GM11168 (cell line): ENCODE measurements around the gene KRTAP10-8.
"Not testable (repeated sequence)": the region's sequence is repeated elsewhere in the genome, so short reads cannot be mapped to it uniquely, and the experiment has no call there.

ENCODE experiments used
- in situ Hi-C: fragments of 300-500 bp; cut with MboI; formaldehyde crosslinking; loops from one replicate; pipeline ENCODE4 v1.12.0; 2022; ENCODE audit warnings: low sequenced_read_pairs; ENCODE audit not compliant: unreplicated experiment

KRTAP10-8 gene

DNA sequence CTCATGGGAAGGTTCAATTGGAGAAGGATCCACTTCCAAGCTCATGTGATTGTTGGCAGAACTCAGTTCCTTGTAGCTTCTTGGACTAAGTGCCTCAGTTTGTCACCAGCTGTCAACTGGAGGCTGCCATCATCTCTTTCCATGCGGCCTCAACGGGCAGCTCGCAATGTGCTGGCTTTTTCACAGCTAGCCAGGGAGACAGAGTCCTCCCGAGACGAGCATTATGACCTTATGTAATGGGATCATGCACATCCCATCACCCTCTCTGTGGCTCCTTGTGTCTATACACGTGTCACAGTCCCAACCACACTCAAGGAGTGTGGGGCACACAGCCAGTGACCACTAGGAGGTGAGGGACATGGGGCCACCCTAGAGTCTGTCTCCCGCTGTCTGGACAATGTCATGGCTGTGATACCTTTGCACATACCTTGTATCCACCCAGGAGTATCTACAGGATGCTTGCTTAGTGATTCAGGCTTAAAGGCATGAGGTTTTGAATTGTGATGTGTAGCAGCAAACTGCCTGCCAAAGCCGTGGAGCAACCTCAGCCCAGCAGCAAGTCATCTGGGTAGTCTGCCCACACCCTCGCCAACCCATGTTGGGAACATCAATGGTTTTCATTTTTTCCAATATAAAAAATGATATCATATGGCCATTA lies 15.7 kb upstream of the KRTAP10-8 start:
- in situ Hi-C loops = no loop called here

DNA sequence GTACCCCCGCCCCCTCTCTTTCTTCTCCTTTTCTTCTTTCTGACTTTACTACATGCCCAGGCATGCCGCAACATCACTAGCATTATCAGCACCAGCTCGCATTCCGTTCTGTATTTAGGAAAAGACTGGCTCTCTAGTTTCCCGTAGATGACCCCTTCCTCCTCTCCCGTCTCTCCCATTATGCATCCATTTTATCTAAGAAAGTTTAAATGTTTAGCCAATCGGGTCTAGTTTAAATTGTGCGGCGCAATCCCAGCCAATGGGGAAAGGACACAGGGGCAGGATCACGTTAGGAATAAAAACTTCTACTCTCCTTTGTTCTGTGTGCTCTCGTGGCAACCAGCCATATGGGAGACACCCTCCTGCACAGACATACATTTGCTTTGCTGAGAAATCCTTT lies 13.8 kb upstream of the KRTAP10-8 start:
- in situ Hi-C loops = no loop called here

DNA sequence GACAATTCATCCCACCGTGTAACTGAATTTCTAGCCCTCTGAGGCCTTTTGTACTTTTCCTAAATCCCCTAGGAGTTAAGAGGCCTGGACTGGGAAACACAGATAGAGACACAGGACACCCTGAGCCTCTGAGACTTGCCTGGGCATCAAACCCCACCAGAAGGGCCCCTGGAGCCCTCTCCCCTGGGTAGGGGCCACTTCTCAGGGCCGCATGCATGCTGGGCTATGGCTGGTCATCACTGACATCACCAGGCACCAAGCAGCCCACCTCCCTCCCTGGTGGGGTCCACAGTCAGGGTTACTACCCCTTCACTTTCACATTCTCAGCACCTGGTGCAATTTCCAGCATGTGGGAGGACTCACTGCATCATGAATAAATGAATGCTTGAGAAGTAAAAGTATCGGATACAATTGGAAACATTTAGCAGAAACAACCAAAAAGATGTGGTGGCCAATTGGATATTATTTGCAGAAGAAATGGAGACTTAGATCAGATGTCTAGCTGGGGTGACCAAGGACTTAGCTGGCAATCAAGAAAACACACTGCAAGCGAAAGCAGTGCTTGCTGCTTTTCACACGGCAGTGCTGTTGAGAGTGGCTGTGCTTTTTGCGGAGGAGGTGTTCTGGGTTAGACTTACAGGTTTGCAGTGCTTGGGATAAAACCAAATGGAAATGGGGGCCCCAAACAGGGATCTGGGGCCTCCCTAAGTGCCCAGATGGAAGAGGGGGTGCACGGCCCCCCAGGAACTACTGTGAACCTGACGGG lies 12.4 kb upstream of the KRTAP10-8 start:
- in situ Hi-C loops = no loop called here

DNA sequence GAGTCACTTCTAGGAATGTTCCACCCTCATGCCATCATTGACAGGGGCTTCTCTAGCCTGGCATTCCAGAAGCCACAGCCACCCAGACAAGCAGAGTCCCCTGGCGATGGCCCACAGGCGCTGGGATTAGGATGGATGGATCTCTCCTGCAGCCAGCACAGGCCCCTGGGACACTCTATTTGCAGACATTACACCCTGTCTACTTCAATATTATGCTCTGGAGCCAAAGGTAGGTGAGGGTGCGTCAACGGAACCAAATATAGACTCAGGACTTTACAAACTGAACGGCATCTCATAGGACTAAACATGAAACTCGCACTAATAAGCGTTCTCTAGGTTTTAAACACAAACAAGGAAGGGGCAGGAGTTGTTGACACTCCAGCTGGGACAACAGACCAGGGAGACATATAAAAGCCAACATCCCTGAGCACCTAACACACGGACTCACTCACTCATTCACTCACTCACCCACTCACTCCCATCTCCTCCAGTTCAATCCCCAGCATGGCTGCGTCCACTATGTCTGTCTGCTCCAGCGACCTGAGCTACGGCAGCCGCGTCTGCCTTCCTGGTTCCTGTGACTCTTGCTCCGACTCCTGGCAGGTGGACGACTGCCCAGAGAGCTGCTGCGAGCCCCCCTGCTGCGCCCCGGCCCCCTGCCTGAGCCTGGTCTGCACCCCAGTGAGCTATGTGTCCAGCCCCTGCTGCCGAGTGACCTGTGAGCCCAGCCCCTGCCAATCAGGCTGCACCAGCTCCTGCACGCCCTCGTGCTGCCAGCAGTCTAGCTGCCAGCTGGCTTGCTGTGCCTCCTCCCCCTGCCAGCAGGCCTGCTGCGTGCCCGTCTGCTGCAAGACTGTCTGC lies 11.5 kb upstream of the KRTAP10-8 start, which contains the start of gene KRTAP10-7:
Gene KRTAP10-7, plus strand, starts transcription at position 480 of the 861 bp plus-strand sequence. Its CDS starts 25 bp downstream, at position 505.
- in situ Hi-C loops = not testable (repeated sequence)

DNA sequence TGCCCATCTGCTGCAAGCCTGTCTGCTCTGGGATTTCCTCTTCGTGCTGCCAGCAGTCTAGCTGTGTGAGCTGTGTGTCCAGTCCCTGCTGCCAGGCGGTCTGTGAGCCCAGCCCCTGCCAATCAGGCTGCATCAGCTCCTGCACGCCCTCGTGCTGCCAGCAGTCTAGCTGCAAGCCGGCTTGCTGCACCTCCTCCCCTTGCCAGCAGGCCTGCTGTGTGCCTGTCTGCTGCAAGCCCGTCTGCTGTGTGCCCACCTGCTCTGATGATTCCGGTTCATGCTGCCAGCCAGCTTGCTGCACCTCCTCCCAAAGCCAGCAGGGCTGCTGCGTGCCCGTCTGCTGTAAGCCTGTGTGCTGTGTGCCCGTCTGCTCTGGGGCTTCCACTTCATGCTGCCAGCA lies 10.8 kb upstream of the KRTAP10-8 start:
- in situ Hi-C loops = not testable (repeated sequence)

DNA sequence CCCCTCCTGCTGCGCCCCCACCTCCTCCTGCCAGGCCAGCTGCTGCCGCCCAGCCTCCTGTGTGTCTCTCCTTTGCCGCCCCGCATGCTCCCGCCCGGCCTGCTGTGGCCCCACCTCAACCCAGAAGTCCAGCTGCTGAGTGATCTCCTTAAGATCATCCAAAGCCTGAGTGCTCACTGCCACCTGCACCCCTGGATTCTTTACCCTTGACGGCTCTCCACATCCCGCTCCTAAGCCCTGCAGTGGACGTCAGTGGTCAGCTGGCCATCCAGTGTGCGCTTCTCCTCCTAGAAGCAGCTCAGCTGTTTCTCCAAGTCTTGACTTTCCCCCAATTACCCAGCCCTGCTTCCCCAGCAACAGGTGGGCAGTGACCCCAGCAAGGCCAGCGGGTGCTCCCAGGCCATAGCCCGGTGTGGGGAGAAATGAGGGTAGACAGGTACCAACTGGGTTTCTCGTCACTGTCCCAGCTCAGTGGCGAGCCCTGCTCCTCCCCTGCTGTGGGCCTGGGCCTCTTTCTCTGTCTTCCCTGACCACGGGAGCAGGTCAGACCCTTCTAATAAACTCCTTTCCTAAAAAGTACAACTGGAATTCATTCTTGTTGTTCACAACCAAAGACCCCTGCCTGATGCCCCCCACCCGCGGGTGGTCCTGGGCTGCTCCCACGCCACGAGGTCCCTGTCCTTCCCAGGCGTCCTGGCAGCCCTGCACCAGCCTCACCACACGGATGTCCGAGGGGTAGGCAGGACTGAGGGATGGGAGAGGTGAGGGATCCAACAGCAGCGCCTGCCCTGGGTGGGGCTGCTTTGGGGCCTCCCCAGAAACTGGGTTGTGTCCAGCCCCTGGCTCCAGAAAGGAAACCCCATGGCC lies 10.1 kb upstream of the KRTAP10-8 start:
- in situ Hi-C loops = no loop called here

DNA sequence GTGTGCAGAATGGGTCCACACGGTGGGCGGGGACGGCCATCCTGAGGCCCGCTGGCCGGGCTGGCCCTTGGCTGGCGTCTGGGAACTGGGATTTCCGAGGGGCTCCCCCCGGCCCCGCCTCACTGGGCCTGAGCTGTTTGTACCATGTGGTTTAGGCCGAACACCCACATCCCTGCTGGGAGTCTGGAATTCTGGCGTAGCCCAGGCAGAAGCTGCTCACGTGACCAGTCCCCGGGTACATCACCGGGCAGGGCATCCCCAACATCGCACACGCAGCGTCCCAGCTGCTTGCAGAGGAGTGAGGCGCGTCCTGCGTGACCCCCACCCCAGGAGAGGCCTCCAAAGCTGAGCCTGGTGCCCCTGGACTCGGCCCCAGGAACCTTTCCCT lies 9.4 kb upstream of the KRTAP10-8 start:
- in situ Hi-C loops = no loop called here

DNA sequence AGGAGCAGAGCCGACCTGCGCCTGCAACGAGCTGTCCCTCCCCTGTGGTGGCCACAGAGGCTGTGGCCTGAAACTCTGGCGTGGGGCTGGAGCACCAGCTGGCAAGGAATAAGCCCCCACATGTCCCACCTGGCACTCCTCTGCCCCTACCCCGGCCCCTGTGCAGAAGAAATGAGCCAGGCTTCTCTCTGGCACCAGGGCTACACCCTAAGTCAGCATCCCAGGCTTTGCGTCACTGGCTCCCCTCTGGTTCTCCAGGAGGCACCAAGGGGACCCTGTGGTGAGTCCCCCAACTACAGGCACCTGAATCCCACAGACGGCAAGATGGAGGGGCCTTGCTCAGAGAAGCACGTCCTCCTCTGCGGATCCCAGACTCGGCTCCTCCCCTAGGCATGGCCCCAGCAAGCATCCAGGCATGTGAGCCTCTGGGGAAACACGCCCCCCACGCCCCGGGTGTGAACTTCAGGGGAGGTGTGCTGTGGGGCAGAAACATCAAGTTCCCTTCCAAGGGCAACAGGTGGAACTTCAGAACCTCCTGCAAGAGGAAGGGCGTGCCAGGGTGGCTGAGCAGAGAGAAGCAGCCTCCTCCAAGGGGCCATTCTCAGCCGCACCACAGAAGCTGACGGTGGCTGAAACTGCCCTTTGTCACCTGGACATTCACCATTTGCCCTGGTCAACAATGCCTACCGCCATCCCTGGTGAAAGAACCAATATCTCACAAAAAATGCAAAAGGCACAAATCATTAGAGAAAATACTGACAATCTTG lies 8.6 kb upstream of the KRTAP10-8 start:
- in situ Hi-C loops = no loop called here

DNA sequence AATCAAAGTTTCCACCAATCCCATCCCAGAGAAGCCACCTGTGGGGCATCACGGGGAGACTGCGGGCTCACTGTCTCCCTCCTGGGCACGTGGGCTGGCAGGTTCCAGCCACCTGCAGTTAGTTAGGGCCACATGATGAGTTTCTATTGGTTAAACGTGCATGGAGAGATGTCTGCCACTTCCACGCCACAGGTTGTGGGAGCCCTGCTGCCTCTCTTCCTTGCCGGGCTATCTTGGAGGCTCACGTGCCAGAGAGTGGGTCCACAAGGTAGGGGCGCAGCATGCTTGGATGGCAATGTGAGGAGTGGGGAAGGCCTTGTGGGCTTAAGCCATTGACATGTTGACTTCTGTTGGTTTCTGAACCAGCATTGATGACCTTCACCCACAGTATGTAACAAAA lies 8.0 kb upstream of the KRTAP10-8 start:
- in situ Hi-C loops = no loop called here

DNA sequence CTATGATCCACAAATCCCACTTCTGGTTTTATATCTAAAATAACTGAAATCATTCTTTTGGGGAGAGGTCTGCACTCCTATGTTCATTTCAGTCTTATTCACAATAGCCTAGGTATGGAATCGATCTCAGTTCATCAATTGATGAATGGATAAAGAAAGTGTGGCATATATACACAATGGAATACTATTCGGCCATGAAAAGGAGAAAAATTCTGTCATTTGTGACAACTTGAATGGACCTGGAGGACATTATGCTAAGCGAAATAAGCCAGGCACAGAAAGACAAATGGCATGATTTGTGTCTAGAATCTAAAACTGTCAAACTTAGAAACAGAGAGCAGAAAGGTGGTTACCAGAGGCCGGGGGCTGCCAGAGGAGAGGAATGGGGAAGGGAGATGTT lies 5.4 kb upstream of the KRTAP10-8 start:
- in situ Hi-C loops = no loop called here

DNA sequence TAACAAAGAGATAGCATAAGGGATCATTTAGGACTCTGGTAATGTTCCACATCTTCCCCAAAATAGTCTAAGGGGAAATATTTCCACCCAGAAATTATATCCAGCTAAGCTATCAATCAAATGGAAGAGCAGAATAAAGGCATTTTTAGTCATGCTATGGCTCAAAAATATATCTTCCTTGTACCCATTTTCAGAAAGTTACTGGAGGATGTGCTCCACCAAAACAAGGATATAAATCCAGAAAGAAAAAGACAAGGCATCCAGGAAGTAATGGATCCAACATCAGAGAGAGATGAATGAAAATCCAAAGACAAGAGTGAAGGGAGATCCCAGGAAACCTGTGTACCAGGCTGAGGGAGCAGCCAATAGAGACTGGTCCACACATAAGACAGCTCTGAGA lies 2.7 kb upstream of the KRTAP10-8 start:
- in situ Hi-C loops = no loop called here

DNA sequence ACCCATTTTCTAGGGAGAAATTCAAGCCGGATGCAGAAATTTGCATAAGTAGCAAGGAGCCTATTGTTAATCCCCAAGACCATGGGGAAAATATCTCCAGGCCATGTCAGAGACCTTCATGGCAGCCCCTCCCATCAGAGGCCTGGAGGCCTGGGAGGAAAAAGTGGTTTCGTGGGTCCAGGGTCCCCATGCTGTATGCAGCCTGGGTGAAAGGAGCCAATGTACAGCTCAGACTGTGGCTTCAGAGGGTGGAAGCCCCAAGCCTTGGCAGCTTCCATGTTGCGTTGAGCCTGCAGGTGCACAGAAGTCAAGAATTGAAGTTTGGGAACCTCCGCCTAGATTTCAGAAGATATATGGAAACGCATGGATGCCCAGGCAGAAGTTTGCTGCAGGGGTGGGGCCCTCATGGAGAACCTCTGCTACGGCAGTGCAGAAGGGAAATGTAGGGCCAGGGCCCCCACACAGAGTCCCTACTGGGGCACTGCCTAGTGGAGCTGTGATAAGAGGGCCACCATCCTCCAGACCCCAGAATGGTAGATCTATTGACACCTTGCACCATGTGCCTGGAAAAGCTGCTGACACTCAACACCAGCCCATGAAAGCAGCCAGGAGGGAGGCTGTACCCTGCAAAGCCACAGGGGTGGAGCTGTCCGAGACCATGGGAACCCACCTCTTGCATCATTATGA lies 1.6 kb upstream of the KRTAP10-8 start:
- in situ Hi-C loops = not testable (repeated sequence)

DNA sequence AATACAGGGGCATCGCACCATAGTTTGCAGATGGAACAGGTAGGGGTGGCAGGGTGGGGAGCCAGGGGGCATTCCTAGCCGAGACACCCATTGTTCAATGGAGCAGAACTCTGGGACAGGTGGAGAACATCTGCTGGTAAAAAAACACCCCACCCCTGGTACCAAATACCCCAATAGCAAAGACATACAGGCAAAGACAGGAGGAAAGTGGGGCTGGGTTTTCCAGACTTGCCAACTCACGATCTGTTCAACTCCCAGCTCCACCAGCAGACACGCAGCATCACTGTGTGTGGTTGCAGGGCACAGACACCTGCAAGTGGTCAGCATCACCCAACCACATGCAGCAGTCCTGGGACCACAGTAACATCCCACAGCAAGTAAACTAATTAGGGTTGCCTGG lies 328 bp upstream of the KRTAP10-8 start:
- in situ Hi-C loops = no loop called here

DNA sequence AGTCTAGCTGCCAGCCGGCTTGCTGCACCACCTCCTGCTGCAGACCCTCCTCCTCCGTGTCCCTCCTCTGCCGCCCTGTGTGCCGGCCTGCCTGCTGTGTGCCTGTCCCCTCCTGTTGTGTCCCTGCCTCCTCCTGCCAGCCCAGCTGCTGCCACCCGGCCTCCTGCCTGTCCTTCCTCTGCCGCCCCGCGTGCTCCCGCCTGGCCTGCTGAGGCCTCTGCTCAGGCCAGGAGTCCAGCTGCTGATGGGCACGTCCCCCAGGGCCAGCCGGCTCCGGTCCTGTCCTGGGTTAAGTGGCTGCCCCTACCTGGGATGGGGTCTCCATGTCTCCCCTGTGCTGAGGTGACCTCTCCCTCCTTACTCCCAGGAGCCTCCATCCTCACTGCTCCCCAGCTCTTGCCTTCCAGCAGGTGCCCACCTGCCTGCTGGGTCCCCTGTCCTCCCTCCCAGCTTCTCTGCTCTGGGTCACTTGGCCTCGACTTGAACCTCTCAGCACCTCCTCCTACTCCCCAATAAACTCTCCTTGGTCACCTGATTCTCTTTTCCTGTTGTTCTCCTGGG lies 870 bp downstream of the KRTAP10-8 start:
- in situ Hi-C loops = no loop called here

DNA sequence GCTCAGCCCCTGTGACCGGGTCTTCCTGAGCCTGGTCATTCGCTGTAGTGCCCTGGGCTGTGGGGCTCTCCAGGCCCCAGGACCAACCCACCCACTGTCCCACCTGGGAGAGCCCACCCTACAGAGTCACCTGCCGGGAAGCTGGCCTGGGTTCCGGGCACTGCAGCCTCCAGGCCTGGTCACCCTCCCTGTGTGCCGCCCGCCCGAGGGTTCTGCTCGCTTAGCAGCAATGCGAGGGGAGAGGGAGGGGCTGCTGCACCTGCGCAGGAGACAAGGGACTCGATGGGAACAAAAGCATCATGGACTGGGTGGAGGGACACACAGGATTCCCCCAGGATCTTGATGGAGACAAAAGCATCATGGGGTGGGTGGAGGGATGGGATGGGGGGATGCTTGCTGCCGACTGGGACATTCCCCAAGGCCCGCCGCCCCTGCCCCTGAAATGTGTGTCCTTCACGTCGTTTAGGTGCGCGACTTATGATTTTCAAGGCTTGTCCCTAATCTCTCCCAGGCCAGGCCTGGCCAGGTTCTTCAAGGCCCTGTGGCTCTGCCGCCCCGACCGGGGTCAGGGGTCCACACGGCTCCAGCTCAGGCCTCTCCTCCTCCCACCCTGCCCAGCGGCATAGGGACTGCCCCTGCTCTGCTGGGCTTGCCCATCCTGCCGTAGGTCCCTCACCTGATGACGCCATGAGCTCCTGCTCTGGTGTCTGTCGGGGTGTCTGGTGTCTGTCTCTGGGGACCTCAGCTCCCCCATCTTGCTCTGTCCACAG lies 1.7 kb downstream of the KRTAP10-8 start:
- in situ Hi-C loops = no loop called here

DNA sequence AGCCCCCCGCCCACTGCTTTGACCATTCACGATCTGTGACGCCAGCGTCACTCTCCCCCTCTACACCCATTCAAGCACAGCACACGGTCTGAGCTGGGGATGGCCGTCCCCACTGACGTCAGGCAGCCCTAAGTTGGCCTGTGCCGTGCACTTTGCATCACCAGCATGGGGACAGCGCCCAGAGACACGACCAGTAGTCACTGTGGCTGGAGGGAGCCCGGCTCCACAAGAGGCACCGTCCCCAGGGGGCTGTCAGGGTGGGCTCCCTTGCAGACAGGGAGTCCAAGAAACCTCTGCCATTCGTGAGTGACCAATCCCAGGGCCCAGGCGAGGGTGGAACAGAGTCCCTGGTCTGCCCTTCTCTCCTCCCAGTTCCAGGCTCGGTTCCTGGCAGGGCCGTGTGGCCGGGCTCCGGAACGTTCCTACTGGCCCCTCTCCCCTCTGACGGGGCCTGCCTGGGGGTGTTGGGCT lies 2.3 kb downstream of the KRTAP10-8 start:
- in situ Hi-C loops = no loop called here

DNA sequence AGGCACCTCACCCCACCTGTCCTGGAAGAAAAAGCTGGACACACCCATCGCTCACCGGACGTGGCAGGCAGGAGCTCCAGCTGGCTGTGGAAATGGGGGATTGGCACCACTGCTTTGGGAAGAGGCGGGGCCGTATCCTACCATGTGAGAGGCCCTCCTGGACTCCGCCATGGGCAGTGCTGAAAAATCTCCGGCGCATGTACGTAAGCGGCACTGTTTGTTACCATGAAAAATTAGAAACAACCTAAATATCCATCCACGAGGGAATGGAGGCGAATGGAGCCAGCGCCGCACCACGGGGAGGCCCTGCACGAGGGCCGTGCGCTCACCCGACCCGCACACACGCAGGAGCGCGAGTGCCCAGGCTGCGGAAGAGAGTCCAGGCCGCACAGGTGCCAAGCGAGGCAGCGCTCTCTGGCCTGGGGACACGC lies 3.1 kb downstream of the KRTAP10-8 start:
- in situ Hi-C loops = no loop called here

DNA sequence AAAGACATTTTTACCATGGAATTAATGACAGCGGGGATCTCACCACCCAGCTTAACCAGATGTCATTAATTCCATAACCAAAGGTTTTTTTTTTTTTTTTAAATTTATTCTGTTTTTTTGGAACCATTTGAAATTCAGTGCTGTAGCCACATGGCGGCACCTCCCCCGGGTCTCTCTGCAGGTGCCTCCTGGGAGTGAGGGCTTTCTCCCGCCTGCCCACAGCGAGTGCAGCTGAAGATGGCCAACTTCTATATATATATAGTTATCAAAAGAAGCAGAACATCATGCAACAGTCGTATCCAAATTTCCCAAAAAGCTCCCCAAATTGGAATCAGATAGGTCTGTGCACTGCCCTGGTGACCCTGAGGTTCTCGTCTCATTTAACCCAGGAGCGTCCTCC lies 3.6 kb downstream of the KRTAP10-8 start:
- in situ Hi-C loops = no loop called here
